HG03571 (cell line): ENCODE measurements around the gene KANK4.
"Not testable (repeated sequence)": the region's sequence is repeated elsewhere in the genome, so short reads cannot be mapped to it uniquely, and the experiment has no call there.

Experiments
- ATAC-seq: cut with Tn5 transposase; IDR thresholded peaks from one replicate; pipeline ENCODE4 v1.9.1; 2021; ENCODE audit not compliant: unreplicated experiment

Gene KANK4

GRCh38 chr1:62241371-62242131 is 77.7 kb downstream of the KANK4 start:
- ATAC-seq: no peak

GRCh38 chr1:62240651-62241370 is 78.4 kb downstream of the KANK4 start:
- ATAC-seq: no peak

GRCh38 chr1:62239652-62240403 is 79.4 kb downstream of the KANK4 start:
- ATAC-seq: not testable (repeated sequence)

- no peak for ATAC-seq
These were observed 80.7 kb downstream of the KANK4 start for GRCh38 chr1:62238507-62238906.

GRCh38 chr1:62237950-62238374 is 81.3 kb downstream of the KANK4 start:
- no peak for ATAC-seq

- no peak for ATAC-seq
These were observed 81.9 kb downstream of the KANK4 start for GRCh38 chr1:62237361-62237760.

GRCh38 chr1:62235576-62235975 is 83.7 kb downstream of the KANK4 start:
- no peak for ATAC-seq

- no peak for ATAC-seq
These were observed 84.5 kb downstream of the KANK4 start for GRCh38 chr1:62234688-62235087.

- no peak for ATAC-seq
These were observed 85.2 kb downstream of the KANK4 start for GRCh38 chr1:62233926-62234450.

- no peak for ATAC-seq
These were observed 86.4 kb downstream of the KANK4 start for GRCh38 chr1:62232871-62233278.

GRCh38 chr1:62230718-62231117 is 88.5 kb downstream of the KANK4 start:
- ATAC-seq: no peak

GRCh38 chr1:62229932-62230331 is 89.3 kb downstream of the KANK4 start:
- ATAC-seq: no peak

- ATAC-seq: no peak
These were observed 89.8 kb downstream of the KANK4 start for GRCh38 chr1:62229468-62229867.

- no peak for ATAC-seq
These were observed 90.4 kb downstream of the KANK4 start for GRCh38 chr1:62228883-62229187.

GRCh38 chr1:62228136-62228882 is 90.9 kb downstream of the KANK4 start:
- no peak for ATAC-seq

GRCh38 chr1:62227496-62227895 is 91.7 kb downstream of the KANK4 start:
- ATAC-seq: no peak

GRCh38 chr1:62224182-62224581 is 95.1 kb downstream of the KANK4 start:
- no peak for ATAC-seq

GRCh38 chr1:62222321-62222720 is 96.9 kb downstream of the KANK4 start:
- no peak for ATAC-seq

GRCh38 chr1:62221171-62221570 is 98.1 kb downstream of the KANK4 start:
- ATAC-seq: no peak

GRCh38 chr1:62220456-62220855 is 98.8 kb downstream of the KANK4 start:
- ATAC-seq: not testable (repeated sequence)

- no peak for ATAC-seq
These were observed 100.6 kb downstream of the KANK4 start for GRCh38 chr1:62218604-62219003.
